ENCODE results near the gene TENM4. TPM values are rescaled to one million over a fixed set of nuclear protein-coding genes. Genes with fewer than 3 reads are reported as not detected.

The TENM4 gene
- total RNA-seq, 1 donor from 2014 or later: 117 TPM

Small RNAs within 50 kb of the gene (microRNA-seq; reads per million reads assigned to microRNA genes)
- gene MIR5579 (ENCODE audit: borderline number of aligned reads, unreplicated experiment) (5.4 reads per million), gene MIR708 (ENCODE audit: borderline number of aligned reads, unreplicated experiment) (3,764 reads per million, percentile 88 among the genes with 10 or more reads in this experiment)

All from progenitor cell of endocrine pancreas (in vitro differentiated cells).